ENCODE data around the gene VPS26C. TPM values are rescaled to one million over a fixed set of nuclear protein-coding genes. Genes with fewer than 3 reads are reported as not detected.
A peak's percentile ranks its signal among the peaks of the same experiment; 100 is the strongest.

Gene VPS26C
- total and polyA plus RNA-seq, 2 of the 13 experiments (the other 11 are each of a cell fraction or from before 2014, with no cell fraction given), result 30.3 to 39.7 TPM

DNA sequence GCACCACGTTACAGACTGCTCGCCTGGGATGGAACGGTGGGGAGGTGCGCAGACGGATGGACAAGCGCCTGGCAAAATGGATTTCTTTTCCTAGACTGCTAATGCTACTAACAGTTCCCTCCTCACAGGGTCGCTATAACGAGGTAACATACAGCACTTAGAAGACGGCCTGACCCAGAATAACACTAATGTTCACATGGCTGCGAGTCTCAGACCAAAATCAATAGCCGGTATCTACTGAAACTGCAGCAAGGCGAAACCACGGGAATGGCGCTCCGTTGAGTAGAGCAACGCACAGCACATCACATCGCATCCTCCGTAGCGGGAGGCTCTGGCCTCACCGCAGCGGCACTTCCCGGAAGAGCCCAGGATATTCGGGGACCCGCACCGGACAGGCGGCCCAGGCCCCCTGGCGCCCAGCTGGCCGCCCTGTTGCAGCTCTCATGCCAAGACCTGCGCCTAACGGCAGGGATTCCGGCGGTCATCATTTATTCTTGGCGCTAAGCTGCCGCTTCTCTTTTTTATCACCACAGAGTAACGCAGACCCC lies 46.6 kb downstream of the VPS26C start (continued):
- no peak for TF ChIP-seq ZNF513 (CRISPR knock-in tag; conservative IDR thresholded peaks at IDR 0.05)
- TF ChIP-seq ZKSCAN8 (CRISPR knock-in tag; IDR thresholded peaks at IDR 0.05; ENCODE audit: borderline replicate concordance), result no peak
- TF ChIP-seq TERF1 (CRISPR knock-in tag; IDR thresholded peaks at IDR 0.05), result no peak
- TF ChIP-seq RAD51 (IDR thresholded peaks at IDR 0.05; ENCODE audit: borderline replicate concordance), result no peak
- TF ChIP-seq, protein P1, sequence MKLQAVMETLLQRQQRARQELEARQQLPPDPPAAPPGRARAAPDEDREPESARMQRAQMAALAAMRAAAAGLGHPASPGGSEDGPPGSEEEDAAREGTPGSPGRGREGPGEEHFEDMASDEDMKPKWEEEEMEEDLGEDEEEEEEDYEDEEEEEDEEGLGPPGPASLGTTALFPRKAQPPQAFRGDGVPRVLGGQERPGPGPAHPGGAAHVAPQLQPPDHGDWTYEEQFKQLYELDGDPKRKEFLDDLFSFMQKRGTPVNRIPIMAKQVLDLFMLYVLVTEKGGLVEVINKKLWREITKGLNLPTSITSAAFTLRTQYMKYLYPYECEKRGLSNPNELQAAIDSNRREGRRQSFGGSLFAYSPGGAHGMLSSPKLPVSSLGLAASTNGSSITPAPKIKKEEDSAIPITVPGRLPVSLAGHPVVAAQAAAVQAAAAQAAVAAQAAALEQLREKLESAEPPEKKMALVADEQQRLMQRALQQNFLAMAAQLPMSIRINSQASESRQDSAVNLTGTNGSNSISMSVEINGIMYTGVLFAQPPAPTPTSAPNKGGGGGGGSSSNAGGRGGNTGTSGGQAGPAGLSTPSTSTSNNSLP (IDR thresholded peaks at IDR 0.05; ENCODE audit: low read depth, low read length), result no peak
- TF ChIP-seq POLR2AphosphoS5 (IDR thresholded peaks at IDR 0.05; ENCODE audit: low read depth, low read length), result no peak
- TF ChIP-seq ZNF512 (CRISPR knock-in tag; IDR thresholded peaks at IDR 0.05), result 0 out of 2 replicates have a peak, but pooled peaks have one; percentile 71
- no peak for TF ChIP-seq SMARCC2 (IDR thresholded peaks at IDR 0.05)
- TF ChIP-seq, protein P2, sequence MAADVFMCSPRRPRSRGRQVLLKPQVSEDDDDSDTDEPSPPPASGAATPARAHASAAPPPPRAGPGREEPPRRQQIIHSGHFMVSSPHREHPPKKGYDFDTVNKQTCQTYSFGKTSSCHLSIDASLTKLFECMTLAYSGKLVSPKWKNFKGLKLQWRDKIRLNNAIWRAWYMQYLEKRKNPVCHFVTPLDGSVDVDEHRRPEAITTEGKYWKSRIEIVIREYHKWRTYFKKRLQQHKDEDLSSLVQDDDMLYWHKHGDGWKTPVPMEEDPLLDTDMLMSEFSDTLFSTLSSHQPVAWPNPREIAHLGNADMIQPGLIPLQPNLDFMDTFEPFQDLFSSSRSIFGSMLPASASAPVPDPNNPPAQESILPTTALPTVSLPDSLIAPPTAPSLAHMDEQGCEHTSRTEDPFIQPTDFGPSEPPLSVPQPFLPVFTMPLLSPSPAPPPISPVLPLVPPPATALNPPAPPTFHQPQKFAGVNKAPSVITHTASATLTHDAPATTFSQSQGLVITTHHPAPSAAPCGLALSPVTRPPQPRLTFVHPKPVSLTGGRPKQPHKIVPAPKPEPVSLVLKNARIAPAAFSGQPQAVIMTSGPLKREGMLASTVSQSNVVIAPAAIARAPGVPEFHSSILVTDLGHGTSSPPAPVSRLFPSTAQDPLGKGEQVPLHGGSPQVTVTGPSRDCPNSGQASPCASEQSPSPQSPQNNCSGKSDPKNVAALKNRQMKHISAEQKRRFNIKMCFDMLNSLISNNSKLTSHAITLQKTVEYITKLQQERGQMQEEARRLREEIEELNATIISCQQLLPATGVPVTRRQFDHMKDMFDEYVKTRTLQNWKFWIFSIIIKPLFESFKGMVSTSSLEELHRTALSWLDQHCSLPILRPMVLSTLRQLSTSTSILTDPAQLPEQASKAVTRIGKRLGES (CRISPR knock-in tag; IDR thresholded peaks at IDR 0.05; ENCODE audit: borderline replicate concordance), result no peak
- TF ChIP-seq HNRNPLL (IDR thresholded peaks at IDR 0.05; ENCODE audit: low read depth, low read length, poor library complexity, severe bottlenecking), result peak; percentile 79
- peak; percentile 42; the same call in 1 of the 2 replicates for TF ChIP-seq ZMAT3 (CRISPR knock-in tag; conservative IDR thresholded peaks at IDR 0.05)
- no peak for TF ChIP-seq CREB1 (IDR thresholded peaks at IDR 0.05)
- no peak for TF ChIP-seq CREB1 (CRISPR knock-in tag; IDR thresholded peaks at IDR 0.05)
- peak; percentile 28; the same call in 1 of the 2 replicates for TF ChIP-seq ZNF800 (CRISPR knock-in tag; IDR thresholded peaks at IDR 0.05)
- TF ChIP-seq REPIN1 (CRISPR knock-in tag; IDR thresholded peaks at IDR 0.05; ENCODE audit: borderline replicate concordance, low read depth), result 0 out of 2 replicates have a peak, but pooled peaks have one; percentile 27
- TF ChIP-seq RAD21 (CRISPR knock-in tag; IDR thresholded peaks at IDR 0.05), result no peak
- no peak for TF ChIP-seq ZNF337 (CRISPR knock-in tag; IDR thresholded peaks at IDR 0.05; ENCODE audit: borderline replicate concordance, low read depth)
- TF ChIP-seq ERF (CRISPR knock-in tag; IDR thresholded peaks at IDR 0.05), result no peak
- TF ChIP-seq ARID2 (CRISPR knock-in tag; IDR thresholded peaks at IDR 0.05; ENCODE audit: borderline replicate concordance), result 0 out of 2 replicates have a peak, but pooled peaks have one; percentile 45

All from HepG2 (cell line).